Mammary epithelial cell (primary cell): ENCODE results near the gene CLASRP.

Source experiments
- CTCF ChIP-seq, 2 donors: IDR thresholded peaks in 1 of 2; conservative IDR thresholded peaks in 1 of 2; 2 replicates each; pipeline ENCODE4 v1.5.1; 2011 to 2012; ENCODE audit warnings: inconsistent platforms in 2 of 2, low read length in 2 of 2, mild to moderate bottlenecking in 2 of 2, control low read depth in 1 of 2, low read depth in 1 of 2; ENCODE audit not compliant: insufficient read depth in 1 of 2; ENCODE audit errors: extremely low read depth in 1 of 2
- EZH2 ChIP-seq: IDR thresholded peaks from 2 replicates; pipeline ENCODE4 v1.6.1; 2012; ENCODE audit warnings: low read length, inconsistent platforms, borderline replicate concordance

GRCh38 chr19:45071969-45072790 lies 33.3 kb downstream of the CLASRP start:
- TF ChIP-seq CTCF (conservative IDR thresholded peaks at IDR 0.05 in 1 of 2, IDR thresholded peaks at IDR 0.05 in 1 of 2; ENCODE audit: extremely low read depth in 1 of 2, insufficient read depth in 1 of 2, low read depth in 1 of 2, low read length in 2 of 2): no peak
- TF ChIP-seq EZH2: no peak
